OCI-LY1 (cell line): ENCODE results near the gene ZNF143.

Experiments used
- H2AFZ ChIP-seq: fragments of 200-600 bp; sonication (generic), shearing (Covaris generic); 2 replicates; pipeline ENCODE4 v1.6.0; 2014; ENCODE audit warnings: antibody characterized with exemption, mild to moderate bottlenecking, low read length
- H3F3A ChIP-seq: fragments of 200-600 bp; sonication (generic), shearing (Covaris generic); 2 replicates; pipeline ENCODE4 v1.6.0; 2014; ENCODE audit warnings: mild to moderate bottlenecking, antibody characterized with exemption, low read length, moderate library complexity; ENCODE audit not compliant: insufficient read depth
- H3K27ac ChIP-seq: fragments of 200-600 bp; sonication (generic); 2 replicates; pipeline ENCODE4 v1.5.1; 2014; ENCODE audit warnings: low read length, mixed run types, mild to moderate bottlenecking, low read depth; ENCODE audit not compliant: poor library complexity, severe bottlenecking
- H3K27me3 ChIP-seq: fragments of 200-600 bp; sonication (generic); 2 replicates; pipeline ENCODE4 v1.6.0; 2014; ENCODE audit warnings: antibody characterized with exemption, mild to moderate bottlenecking, low read length, moderate library complexity; ENCODE audit not compliant: insufficient read depth
- H3K36me3 ChIP-seq: fragments of 200-600 bp; sonication (generic); 2 replicates; pipeline ENCODE4 v1.6.1; 2014; ENCODE audit warnings: mild to moderate bottlenecking, antibody characterized with exemption, low read length, moderate library complexity, mixed read lengths; ENCODE audit not compliant: insufficient read depth
- H3K4me1 ChIP-seq: fragments of 200-600 bp; sonication (generic); 2 replicates; pipeline ENCODE4 v1.5.1; 2014; ENCODE audit warnings: mild to moderate bottlenecking, low read length, moderate library complexity; ENCODE audit not compliant: insufficient read depth, severe bottlenecking
- H3K4me2 ChIP-seq: fragments of 200-600 bp; sonication (generic), shearing (Covaris generic); 2 replicates; pipeline ENCODE4 v1.6.1; 2014; ENCODE audit warnings: low read length
- H3K4me3 ChIP-seq: fragments of 200-600 bp; sonication (generic); 2 replicates; pipeline ENCODE4 v1.5.1; 2014; ENCODE audit warnings: low read length, low read depth, mild to moderate bottlenecking, mixed read lengths; ENCODE audit not compliant: poor library complexity, severe bottlenecking
- H3K79me2 ChIP-seq: fragments of 200-600 bp; shearing (Covaris generic); 2 replicates; pipeline ENCODE4 v1.6.1; 2016; ENCODE audit warnings: mixed run types, low read length, mixed read lengths; ENCODE audit not compliant: insufficient read depth
- H3K9ac ChIP-seq: fragments of 200-600 bp; sonication (generic), shearing (Covaris generic); 2 replicates; pipeline ENCODE4 v1.6.1; 2014; ENCODE audit warnings: mild to moderate bottlenecking, low read length, mixed read lengths
- H3K9me2 ChIP-seq: fragments of 200-600 bp; sonication (generic), shearing (Covaris generic); 2 replicates; pipeline ENCODE4 v1.6.1; 2014; ENCODE audit warnings: low read depth, mild to moderate bottlenecking, low read length, mixed read lengths
- H3K9me3 ChIP-seq: fragments of 200-600 bp; shearing (Covaris generic); 2 replicates; pipeline ENCODE4 v1.6.1; 2014; ENCODE audit warnings: low read length, mixed read lengths
- H4K20me1 ChIP-seq: fragments of 200-600 bp; sonication (generic), shearing (Covaris generic); 2 replicates; pipeline ENCODE4 v1.6.0; 2016; ENCODE audit warnings: mild to moderate bottlenecking, low read length; ENCODE audit not compliant: insufficient read depth
- EZH2 ChIP-seq: fragments of 200-600 bp; sonication (generic), shearing (Covaris generic); IDR thresholded peaks from 2 replicates; pipeline ENCODE4 v1.8.0; 2017; ENCODE audit warnings: borderline replicate concordance, mixed run types, mild to moderate bottlenecking, antibody characterized with exemption, low read length, moderate library complexity, mixed read lengths
- TF ChIP-seq, protein P1 (sequence below): fragments of 200-600 bp; sonication (generic), shearing (Covaris generic); IDR thresholded peaks from 2 replicates; pipeline ENCODE4 v1.5.1; 2017; ENCODE audit warnings: mild to moderate bottlenecking, antibody characterized with exemption, low read length, moderate library complexity, mixed read lengths

Gene ZNF143

DNA sequence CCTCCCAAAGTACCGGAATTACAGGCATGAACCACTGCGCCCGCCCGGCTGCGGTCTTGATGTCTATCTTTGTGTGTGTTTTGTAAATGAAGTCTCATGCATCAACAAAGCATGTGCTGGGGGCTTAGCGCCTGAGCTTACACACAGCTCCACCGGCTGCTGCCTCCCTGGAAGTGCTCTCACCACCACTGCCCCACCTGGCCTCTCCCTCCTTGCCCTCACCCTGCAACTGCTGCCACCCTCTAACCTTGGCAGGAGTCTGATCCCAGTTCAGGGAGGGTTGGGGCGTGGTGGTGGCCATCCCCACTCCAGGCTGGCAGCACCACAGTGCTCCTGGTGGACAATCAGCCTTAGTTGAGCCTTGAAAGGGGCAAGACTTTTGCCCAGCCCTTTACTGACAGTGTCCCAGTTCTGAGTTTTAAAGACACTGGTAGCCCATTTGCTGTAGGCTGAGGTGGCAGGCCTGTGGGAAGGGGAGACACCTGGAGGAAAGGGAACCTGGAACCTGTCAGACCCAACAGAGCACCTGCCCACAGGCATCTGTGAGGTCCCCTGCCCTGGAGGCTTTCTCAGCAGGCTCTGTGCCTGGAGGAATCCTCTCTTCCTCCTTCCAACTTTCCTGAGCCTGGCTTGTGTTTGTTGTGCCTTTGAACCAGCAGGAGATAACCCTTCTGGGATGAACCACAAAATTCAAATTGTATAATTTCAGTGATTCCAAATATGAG, 70.3 kb downstream of the ZNF143 start:
- Histone ChIP-seq H3K27ac (no peak overlapping the region), H3K36me3 (peaks cover 10% of the 10 kb centered on the region; the same call in 1 of the 2 replicates), H3K79me2 (no peaks in the 10 kb centered on the region), H2AFZ (no peak overlapping the region), H4K20me1 (no peaks in the 10 kb centered on the region), H3K9ac (no peak overlapping the region), H3F3A (no peaks in the 10 kb centered on the region), H3K4me2 (no peak overlapping the region), H3K4me3 (no peak overlapping the region), H3K9me2 (no peaks in the 10 kb centered on the region), H3K27me3 (no peaks in the 10 kb centered on the region), H3K4me1 (peaks cover 20% of the 10 kb centered on the region), H3K9me3 (no peaks in the 10 kb centered on the region)
- TF ChIP-seq EZH2: no peak
- TF ChIP-seq, protein P1, sequence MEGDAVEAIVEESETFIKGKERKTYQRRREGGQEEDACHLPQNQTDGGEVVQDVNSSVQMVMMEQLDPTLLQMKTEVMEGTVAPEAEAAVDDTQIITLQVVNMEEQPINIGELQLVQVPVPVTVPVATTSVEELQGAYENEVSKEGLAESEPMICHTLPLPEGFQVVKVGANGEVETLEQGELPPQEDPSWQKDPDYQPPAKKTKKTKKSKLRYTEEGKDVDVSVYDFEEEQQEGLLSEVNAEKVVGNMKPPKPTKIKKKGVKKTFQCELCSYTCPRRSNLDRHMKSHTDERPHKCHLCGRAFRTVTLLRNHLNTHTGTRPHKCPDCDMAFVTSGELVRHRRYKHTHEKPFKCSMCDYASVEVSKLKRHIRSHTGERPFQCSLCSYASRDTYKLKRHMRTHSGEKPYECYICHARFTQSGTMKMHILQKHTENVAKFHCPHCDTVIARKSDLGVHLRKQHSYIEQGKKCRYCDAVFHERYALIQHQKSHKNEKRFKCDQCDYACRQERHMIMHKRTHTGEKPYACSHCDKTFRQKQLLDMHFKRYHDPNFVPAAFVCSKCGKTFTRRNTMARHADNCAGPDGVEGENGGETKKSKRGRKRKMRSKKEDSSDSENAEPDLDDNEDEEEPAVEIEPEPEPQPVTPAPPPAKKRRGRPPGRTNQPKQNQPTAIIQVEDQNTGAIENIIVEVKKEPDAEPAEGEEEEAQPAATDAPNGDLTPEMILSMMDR: no peak

GRCh38 chr11:9533058-9533457, 72.2 kb downstream of the ZNF143 start:
- peaks cover 20% of the 10 kb centered on the region for H3K4me1 ChIP-seq
- H3K79me2 ChIP-seq: no peaks in the 10 kb centered on the region
- H3K27ac ChIP-seq: no peak overlapping the region
- H3K9ac ChIP-seq: no peak overlapping the region
- no peak for TF ChIP-seq EZH2
- TF ChIP-seq, protein P1: no peak
- H3K27me3 ChIP-seq: no peaks in the 10 kb centered on the region
- no peak overlapping the region for H3K4me3 ChIP-seq
- H2AFZ ChIP-seq: no peak overlapping the region
- no peaks in the 10 kb centered on the region for H3K9me2 ChIP-seq
- H3K36me3 ChIP-seq: peaks cover 4% of the 10 kb centered on the region; the same call in 1 of the 2 replicates
- no peak overlapping the region for H3K4me2 ChIP-seq
- no peaks in the 10 kb centered on the region for H3F3A ChIP-seq
- no peaks in the 10 kb centered on the region for H3K9me3 ChIP-seq
- no peaks in the 10 kb centered on the region for H4K20me1 ChIP-seq

- Histone ChIP-seq H3K9ac (no peak overlapping the region), H3K4me3 (no peak overlapping the region), H3K9me2 (no peaks in the 10 kb centered on the region), H3K79me2 (no peaks in the 10 kb centered on the region), H3K9me3 (no peaks in the 10 kb centered on the region), H4K20me1 (no peaks in the 10 kb centered on the region), H2AFZ (no peak overlapping the region), H3K4me1 (peaks cover 20% of the 10 kb centered on the region), H3K27ac (no peak overlapping the region), H3F3A (no peaks in the 10 kb centered on the region), H3K27me3 (no peaks in the 10 kb centered on the region), H3K4me2 (no peak overlapping the region), H3K36me3 (no peaks in the 10 kb centered on the region)
- no peak for TF ChIP-seq EZH2
- TF ChIP-seq, protein P1: no peak
Observed at GRCh38 chr11:9533736-9534473, 73.1 kb downstream of the ZNF143 start.
